SK-N-SH (cell line): ENCODE data around the gene NRG3. TPM values are rescaled to one million over a fixed set of nuclear protein-coding genes. Genes with fewer than 3 reads are reported as not detected.
A peak's percentile ranks its signal among the peaks of the same experiment; 100 is the strongest.

Experiments
- CTCF ChIA-PET: fragments of 300-600, 350-600 bp; formaldehyde crosslinking; extraction: SDS; loops from one replicate; lab custom pipeline; 2021; lab: Yijun Ruan, JAX
- POLR2A ChIA-PET: fragments of 350-600 bp; sonication (Branson Sonifier 250); formaldehyde crosslinking; extraction: SDS; loops from one replicate; lab custom pipeline; 2020; ENCODE audit warnings: antibody characterized with exemption, inconsistent platforms; lab: Yijun Ruan, JAX
- DNase-seq: peaks from one replicate; pipeline ENCODE4 v3.0.0; 2012
- H2AFZ ChIP-seq: fragments of 200-600 bp; sonication (generic); 2 replicates; pipeline ENCODE4 v1.8.1; 2016; ENCODE audit warnings: antibody characterized with exemption, mild to moderate bottlenecking, low read depth
- H3F3A ChIP-seq: fragments of 200-600 bp; sonication (generic); replicated peaks from 2 replicates; pipeline ENCODE3; 2016; ENCODE audit warnings: antibody characterized with exemption, mild to moderate bottlenecking; ENCODE audit not compliant: insufficient read depth
- H3K27ac ChIP-seq, 2 experiments: fragments of 200-500 bp in 1 of 2; fragments of 200-600 bp in 1 of 2; sonication (Bioruptor generic) in 1 of 2; sonication (generic), shearing (Covaris generic) in 1 of 2; 2 replicates each; pipeline versions ENCODE4 v1.5.1 to v1.6.1; 2014 to 2016; ENCODE audit warnings: low read depth in 2 of 2, inconsistent platforms in 1 of 2, low read length in 1 of 2, mild to moderate bottlenecking in 1 of 2, mixed read lengths in 1 of 2
- H3K27me3 ChIP-seq: fragments of 200-600 bp; sonication (generic), shearing (Covaris generic); 2 replicates; pipeline ENCODE4 v1.6.1; 2016; ENCODE audit warnings: mixed run types; ENCODE audit not compliant: insufficient read depth
- H3K36me3 ChIP-seq, 2 experiments: fragments of 200-500 bp in 1 of 2; fragments of 200-600 bp in 1 of 2; sonication (Bioruptor generic) in 1 of 2; sonication (generic) in 1 of 2; replicated peaks in 1 of 2; 2 replicates each; pipeline versions ENCODE3 to v1.5.1; 2014 to 2016; ENCODE audit warnings: low read length in 1 of 2, mild to moderate bottlenecking in 1 of 2; ENCODE audit not compliant: insufficient read depth in 2 of 2, control insufficient read depth in 1 of 2
- H3K4me1 ChIP-seq, 2 experiments: fragments of 200-500 bp in 1 of 2; fragments of 200-600 bp in 1 of 2; sonication (Bioruptor generic) in 1 of 2; sonication (generic), shearing (Covaris generic) in 1 of 2; 2 replicates each; pipeline versions ENCODE4 v1.5.1 to v1.6.1; 2014 to 2016; ENCODE audit warnings: low read depth in 1 of 2, low read length in 1 of 2, mixed run types in 1 of 2; ENCODE audit not compliant: insufficient read depth in 2 of 2, control insufficient read depth in 1 of 2
- H3K4me2 ChIP-seq: fragments of 200-600 bp; sonication (generic), shearing (Covaris generic); 2 replicates; pipeline ENCODE4 v1.6.1; 2017; ENCODE audit warnings: mixed run types
- H3K4me3 ChIP-seq, 2 experiments: fragments of 200-500 bp in 1 of 2; fragments of 200-600 bp in 1 of 2; sonication (Bioruptor generic) in 1 of 2; sonication (generic), shearing (Covaris generic) in 1 of 2; 2 replicates each; pipeline versions ENCODE4 v1.5.1 to v1.8.1; 2014 to 2016; ENCODE audit warnings: low read depth in 2 of 2, inconsistent platforms in 1 of 2, low read length in 1 of 2, mild to moderate bottlenecking in 1 of 2, mixed read lengths in 1 of 2, moderate library complexity in 1 of 2
- H3K79me2 ChIP-seq: fragments of 200-600 bp; sonication (generic); 2 replicates; pipeline ENCODE4 v1.8.1; 2017; ENCODE audit warnings: mild to moderate bottlenecking; ENCODE audit not compliant: insufficient read depth
- H3K9ac ChIP-seq: fragments of 200-600 bp; sonication (generic); 2 replicates; pipeline ENCODE4 v1.6.1; 2017; ENCODE audit warnings: mixed run types
- H3K9me2 ChIP-seq: fragments of 200-600 bp; sonication (generic); 2 replicates; pipeline ENCODE4 v1.6.1; 2017; ENCODE audit warnings: mixed run types
- H3K9me3 ChIP-seq: fragments of 200-600 bp; sonication (generic); 2 replicates; pipeline ENCODE4 v1.6.1; 2017; ENCODE audit warnings: mixed run types, mild to moderate bottlenecking, moderate library complexity
- H4K20me1 ChIP-seq: fragments of 200-600 bp; sonication (generic); 2 replicates; pipeline ENCODE4 v1.6.1; 2017; ENCODE audit warnings: mild to moderate bottlenecking, mixed run types; ENCODE audit not compliant: insufficient read depth
- CTCF ChIP-seq: fragments of 200-600 bp; sonication (generic); IDR thresholded peaks from 2 replicates; pipeline ENCODE4 v1.6.1; 2017; ENCODE audit warnings: antibody characterized with exemption, mild to moderate bottlenecking, moderate library complexity
- EZH2phosphoT487 ChIP-seq: fragments of 200-600 bp; sonication (generic); IDR thresholded peaks from 2 replicates; pipeline ENCODE4 v1.6.1; 2017; ENCODE audit warnings: low read depth, mixed run types, mild to moderate bottlenecking, antibody characterized with exemption, moderate library complexity, borderline replicate concordance
- FOXJ3 ChIP-seq: sonication (generic); formaldehyde crosslinking; IDR thresholded peaks from 2 replicates; pipeline ENCODE4 v1.5.1; 2020; ENCODE audit warnings: mild to moderate bottlenecking, missing genetic modification reagents
- IRF3 ChIP-seq: fragments of 150-350 bp; IDR thresholded peaks from 2 replicates; pipeline ENCODE4 v1.6.1; 2016; ENCODE audit warnings: mild to moderate bottlenecking, low read depth, low read length
- POLR2AphosphoS5 ChIP-seq: IDR thresholded peaks from 2 replicates; pipeline ENCODE4 v1.6.1; 2012; ENCODE audit warnings: low read depth, low read length
- RAD21 ChIP-seq: IDR thresholded peaks from 2 replicates; pipeline ENCODE4 v1.6.1; 2012; ENCODE audit warnings: mild to moderate bottlenecking, low read length
- RCOR1 ChIP-seq: fragments of 150-350 bp; IDR thresholded peaks from 2 replicates; pipeline ENCODE4 v1.6.1; 2017; ENCODE audit warnings: antibody characterized with exemption, low read length
- SMC3 ChIP-seq: IDR thresholded peaks from 2 replicates; pipeline ENCODE4 v1.6.1; 2012; ENCODE audit warnings: low read depth, low read length, improper control_type of control experiment
- YY1 ChIP-seq: IDR thresholded peaks from 2 replicates; pipeline ENCODE4 v1.4.0; 2012; ENCODE audit warnings: low read depth, mild to moderate bottlenecking
- WGBS: methylation state at CpG from one replicate; pipeline ENCODE4 v1.1.6; 2017; ENCODE audit warnings: low lambda C conversion rate; 5-methylcytosine and 5-hydroxymethylcytosine counted together
- polyA plus RNA-seq, 3 experiments: library from polyadenylated mRNA; depleted of rRNA; stranded (reverse); fragments of >200 nt; gene quantifications; 2 replicates each; pipeline ENCODE4 v1.2.3, GENCODE V29; 2012

NRG3 gene
- polyA plus RNA-seq, 1 of the 3 experiments (the other 2 are of a cell fraction), result 0.03 TPM

GRCh38 chr10:82149674-82150073 is 274.7 kb downstream of the NRG3 start:
- CTCF ChIA-PET, result interaction anchor here (0.8 to 2.1 kb wide), 10 partner anchors 10 to 1724 kb away, joined by 3 to 10 read pairs (median 3); no protein-coding TSS in a partner anchor
- Histone ChIP-seq H3K9ac (no peak overlapping the region), H3K9me3 (no peaks in the 10 kb centered on the region), H4K20me1 (no peaks in the 10 kb centered on the region), H3K4me1 (no peaks in the 10 kb centered on the region; a peak in 1 of 4 replicates), H3K79me2 (no peaks in the 10 kb centered on the region), H3K4me2 (no peak overlapping the region), H3K27ac (no peak overlapping the region), H3K9me2 (no peaks in the 10 kb centered on the region), H3K27me3 (no peaks in the 10 kb centered on the region), H3K36me3 (no peaks in the 10 kb centered on the region), H3K4me3 (no peak overlapping the region), H3F3A (no peaks in the 10 kb centered on the region), H2AFZ (no peak overlapping the region)
- POLR2A ChIA-PET, result no interaction called here
- TF ChIP-seq IRF3 (no peak), POLR2AphosphoS5 (no peak), FOXJ3 (CRISPR knock-in tag) (no peak), YY1 (no peak)
- WGBS, result 63% methylated on average over 4 of the region's 4 CpGs
- no peak for DNase-seq

- Histone ChIP-seq H3K36me3 (peaks cover 0 to 4% of the 10 kb centered on the region in 2 experiments), H3K27ac (no peak overlapping the region), H3F3A (no peaks in the 10 kb centered on the region), H3K79me2 (no peaks in the 10 kb centered on the region), H3K27me3 (no peaks in the 10 kb centered on the region), H3K9ac (no peak overlapping the region), H3K4me3 (peak overlapping the region in 1 of 2 experiments; percentile 12; a peak in 1 of 4 replicates), H2AFZ (no peak overlapping the region), H3K4me1 (no peaks in the 10 kb centered on the region; a peak in 1 of 4 replicates), H3K4me2 (no peak overlapping the region), H3K9me3 (no peaks in the 10 kb centered on the region), H3K9me2 (no peaks in the 10 kb centered on the region), H4K20me1 (no peaks in the 10 kb centered on the region)
- 46% methylated on average over 9 of the region's 9 CpGs for WGBS
- POLR2A ChIA-PET, result interaction anchor here (0.6 kb wide), 1 partner anchor 1943 kb away, joined by 3 read pairs; no protein-coding TSS in a partner anchor
- peak; percentile 32 for DNase-seq
- CTCF ChIA-PET, result interaction anchor here (0.8 to 2.1 kb wide), 11 partner anchors 8 to 1723 kb away, joined by 3 to 10 read pairs (median 3); no protein-coding TSS in a partner anchor
- TF ChIP-seq RCOR1, result no peak
- TF ChIP-seq CTCF, result peak; percentile 57
- TF ChIP-seq EZH2phosphoT487, result no peak
- peak; percentile 78 for TF ChIP-seq RAD21
- TF ChIP-seq SMC3, result peak; percentile 52; the same call in 1 of the 2 replicates
Observed at GRCh38 chr10:82150123-82150900, 275.3 kb downstream of the NRG3 start.
